EH (cell line): Measurements from ENCODE around the gene TEX2.
A peak's percentile ranks its signal among the peaks of the same experiment; 100 is the strongest.

ENCODE experiments used
- DNase-seq: peaks from one replicate; pipeline ENCODE4 v3.0.0-alpha.2; 2015; ENCODE audit warnings: low read depth

TEX2 gene, protein sequence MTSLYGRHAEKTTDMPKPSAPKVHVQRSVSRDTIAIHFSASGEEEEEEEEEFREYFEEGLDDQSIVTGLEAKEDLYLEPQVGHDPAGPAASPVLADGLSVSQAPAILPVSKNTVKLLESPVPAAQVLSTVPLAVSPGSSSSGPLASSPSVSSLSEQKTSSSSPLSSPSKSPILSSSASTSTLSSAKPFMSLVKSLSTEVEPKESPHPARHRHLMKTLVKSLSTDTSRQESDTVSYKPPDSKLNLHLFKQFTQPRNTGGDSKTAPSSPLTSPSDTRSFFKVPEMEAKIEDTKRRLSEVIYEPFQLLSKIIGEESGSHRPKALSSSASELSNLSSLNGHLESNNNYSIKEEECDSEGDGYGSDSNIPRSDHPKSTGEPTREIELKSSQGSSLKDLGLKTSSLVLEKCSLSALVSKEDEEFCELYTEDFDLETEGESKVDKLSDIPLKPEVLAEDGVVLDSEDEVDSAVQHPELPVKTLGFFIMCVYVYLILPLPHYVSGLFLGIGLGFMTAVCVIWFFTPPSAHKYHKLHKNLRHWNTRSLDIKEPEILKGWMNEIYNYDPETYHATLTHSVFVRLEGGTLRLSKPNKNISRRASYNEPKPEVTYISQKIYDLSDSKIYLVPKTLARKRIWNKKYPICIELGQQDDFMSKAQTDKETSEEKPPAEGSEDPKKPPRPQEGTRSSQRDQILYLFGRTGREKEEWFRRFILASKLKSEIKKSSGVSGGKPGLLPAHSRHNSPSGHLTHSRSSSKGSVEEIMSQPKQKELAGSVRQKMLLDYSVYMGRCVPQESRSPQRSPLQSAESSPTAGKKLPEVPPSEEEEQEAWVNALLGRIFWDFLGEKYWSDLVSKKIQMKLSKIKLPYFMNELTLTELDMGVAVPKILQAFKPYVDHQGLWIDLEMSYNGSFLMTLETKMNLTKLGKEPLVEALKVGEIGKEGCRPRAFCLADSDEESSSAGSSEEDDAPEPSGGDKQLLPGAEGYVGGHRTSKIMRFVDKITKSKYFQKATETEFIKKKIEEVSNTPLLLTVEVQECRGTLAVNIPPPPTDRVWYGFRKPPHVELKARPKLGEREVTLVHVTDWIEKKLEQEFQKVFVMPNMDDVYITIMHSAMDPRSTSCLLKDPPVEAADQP

DNA sequence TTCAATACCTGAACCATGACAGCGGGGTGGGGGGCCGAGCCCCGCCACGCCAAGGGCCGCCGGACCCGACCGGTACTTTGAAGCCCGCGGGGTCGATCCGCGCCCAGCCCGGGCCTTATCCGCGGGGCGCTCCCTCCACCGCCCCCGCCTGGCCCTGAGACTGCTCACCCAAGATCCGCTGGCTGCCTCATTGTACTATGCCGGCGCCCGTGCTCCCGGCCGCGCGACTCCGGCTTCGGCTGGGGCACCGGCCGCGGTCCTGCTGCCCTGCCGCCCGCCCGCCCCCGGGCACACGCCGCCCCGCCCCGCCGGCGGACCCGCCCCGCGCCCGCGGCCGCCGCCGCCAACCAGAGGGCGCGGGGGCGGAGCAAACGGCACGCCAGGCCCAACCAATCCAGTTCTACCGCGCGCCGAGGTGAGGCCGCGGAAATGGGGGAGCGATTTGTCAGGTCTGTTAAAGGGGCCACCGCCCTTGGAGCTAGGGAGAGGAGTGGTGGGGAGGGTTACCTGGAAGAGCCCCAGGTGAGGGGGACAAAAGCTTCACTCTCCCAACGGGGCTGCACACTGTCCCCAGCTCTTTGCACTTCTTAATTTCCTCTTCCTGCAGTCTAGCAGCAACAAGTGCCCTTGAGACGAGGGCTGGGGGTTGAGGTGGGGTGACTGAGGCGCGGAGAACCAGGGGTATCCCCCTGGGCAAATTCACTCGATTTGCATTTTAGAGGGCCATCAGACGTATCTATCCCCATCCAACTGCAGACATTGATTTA, at the start of gene TEX2:
TSS of gene TEX2 (minus strand) at position 261 of the 767 bp plus-strand sequence. CDS start 49,043 bp downstream, outside the sequence.
- DNase-seq = peak; percentile 86

DNA sequence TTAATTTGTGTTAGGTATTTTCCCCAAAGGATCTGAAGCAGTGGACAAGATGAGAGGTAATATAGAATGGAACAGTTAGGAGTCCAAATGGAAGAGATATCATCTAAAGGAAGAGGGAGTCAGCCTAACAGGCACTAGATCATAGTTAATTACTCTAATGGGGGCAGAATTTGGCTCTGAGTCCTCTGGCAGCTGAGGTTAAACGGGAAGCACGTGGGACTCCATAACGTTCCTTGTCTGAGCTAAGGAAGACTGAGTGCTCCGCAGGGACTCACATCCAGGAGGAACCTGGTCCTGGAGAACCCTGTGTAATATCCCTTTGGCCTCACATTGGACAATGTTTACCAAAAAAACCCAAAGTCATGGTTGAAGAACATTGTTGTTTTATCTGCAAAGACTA, 46.6 kb upstream of the TEX2 start:
- DNase-seq = no peak

DNA sequence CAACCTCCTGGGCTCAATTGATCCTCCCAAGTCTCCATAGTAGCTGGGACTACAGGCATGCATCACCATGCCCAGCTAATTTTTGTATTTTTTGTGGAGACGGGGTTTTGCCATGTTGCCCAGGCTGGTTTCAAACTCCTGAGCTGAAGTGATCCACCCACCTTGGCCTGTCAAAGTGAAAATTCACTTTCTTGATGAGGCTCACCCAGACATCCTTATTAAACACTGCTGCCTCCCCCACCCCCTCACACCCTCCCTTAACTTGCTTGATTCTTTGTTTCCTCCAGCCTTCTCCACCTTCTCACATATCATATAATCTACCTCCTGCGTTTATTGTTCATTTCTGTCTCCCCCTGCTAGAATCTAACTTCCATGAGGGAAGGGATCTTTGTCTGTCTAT, 46.0 kb upstream of the TEX2 start:
- DNase-seq = no peak

DNA sequence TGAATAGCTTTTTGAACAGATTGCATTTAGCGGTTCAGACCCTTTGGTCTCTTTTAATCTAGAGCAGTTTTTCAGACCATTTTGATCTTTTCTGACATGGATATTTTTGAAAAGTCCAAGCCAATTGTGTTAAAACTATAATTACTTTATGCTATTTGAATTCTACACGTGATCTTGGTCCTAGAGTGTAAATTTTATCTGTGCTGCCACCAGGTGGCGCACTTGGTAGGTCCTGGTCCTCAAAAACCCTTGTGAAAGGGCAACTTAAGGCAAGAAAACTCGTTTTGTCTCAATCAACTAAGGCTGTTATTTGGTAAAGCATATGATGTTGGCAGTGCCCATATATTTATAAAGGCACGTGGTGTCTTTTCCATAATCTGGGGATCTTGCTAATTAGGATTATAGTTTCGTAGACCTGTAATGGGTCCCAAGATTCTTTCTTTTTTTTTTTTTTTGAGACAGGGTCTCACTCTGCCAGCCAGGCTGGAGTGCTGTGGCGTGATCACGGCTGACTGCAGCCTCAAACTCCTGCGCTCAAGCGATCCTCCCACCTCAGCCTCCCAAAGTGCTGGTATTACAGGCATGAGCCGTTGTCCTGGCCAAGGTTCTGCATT, 43.9 kb upstream of the TEX2 start:
- peak; percentile 71 for DNase-seq

DNA sequence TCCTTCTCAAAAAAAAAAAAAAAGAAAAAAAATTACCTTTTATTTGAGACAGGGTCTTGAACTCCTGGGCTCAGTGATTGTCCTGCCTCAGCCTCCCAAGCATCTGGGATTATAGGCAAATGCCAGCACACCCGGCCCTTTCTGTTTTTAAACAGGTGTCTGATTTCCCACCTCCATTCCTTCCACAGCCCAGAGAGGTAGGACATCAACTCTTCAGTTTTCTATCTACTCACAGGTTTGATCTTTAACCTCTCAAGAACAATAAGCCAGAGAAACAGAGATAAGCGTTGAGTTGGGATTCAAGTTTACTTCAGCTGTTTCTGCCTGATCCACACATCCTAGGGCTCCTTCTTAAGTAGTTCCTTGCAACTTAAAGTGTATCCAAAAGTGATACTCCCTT, 41.5 kb upstream of the TEX2 start:
- DNase-seq = no peak

DNA sequence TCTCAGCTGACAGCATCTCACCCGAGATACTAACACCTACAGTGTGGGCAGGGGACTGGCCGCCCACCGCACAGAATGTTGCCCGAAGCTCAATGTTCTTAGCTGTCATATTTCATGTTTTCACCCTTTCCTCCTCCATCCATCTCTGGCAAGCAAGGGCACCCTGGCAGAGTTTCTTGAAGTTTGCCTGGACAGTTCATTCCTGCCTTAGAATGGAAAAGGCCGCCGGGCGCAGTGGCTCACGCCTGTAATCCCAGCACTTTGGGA, 37.6 kb upstream of the TEX2 start:
- DNase-seq = no peak

DNA sequence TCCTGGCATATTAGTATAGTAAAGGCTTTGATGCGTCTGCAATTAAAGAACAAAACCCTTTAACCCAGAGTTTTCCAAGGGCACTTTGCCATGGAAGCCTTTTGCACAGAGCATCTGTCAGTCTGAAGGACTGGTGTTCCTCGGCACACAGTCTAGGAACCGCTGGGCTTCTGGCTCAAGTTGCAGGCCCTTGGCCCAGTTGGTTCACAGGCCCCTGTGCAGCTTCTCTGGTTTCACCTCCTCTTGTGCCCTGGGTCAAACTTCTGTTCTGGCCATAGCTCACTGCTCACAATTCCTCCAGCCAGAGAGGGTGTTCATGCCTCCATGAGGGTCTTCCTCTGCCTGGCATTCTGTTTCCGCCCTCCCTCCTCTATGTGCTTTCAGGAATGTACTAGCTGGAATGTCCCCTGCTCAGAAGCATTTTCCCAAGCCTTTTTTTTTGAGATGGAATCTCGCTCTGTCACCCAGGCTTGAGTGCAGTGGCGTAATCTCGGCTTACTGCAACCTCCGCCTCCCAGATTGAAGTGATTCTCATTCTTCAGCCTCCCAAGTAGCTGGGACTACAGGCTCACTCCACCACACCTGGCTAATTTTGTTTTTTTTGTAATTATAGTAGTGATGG, 34.5 kb upstream of the TEX2 start:
- no peak for DNase-seq

DNA sequence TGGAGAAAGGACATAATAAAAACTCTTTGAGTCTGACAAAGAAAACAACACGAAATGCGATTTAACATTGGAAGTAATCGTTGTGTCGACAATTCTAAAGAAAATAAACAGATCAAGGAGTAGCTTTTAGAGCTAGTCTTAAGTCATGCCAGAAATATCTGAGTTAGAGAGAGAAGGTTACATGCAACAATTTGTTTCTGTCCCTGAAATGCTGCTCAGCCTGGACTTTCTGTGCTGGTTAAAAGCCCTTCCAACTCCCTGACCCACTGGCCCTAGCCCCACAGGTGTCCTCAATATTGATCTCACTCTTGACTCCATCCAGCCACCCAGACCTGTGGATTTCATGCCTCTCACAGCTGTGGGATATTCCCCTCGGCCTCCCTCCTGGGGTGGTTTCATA, 33.2 kb upstream of the TEX2 start:
- DNase-seq = no peak

DNA sequence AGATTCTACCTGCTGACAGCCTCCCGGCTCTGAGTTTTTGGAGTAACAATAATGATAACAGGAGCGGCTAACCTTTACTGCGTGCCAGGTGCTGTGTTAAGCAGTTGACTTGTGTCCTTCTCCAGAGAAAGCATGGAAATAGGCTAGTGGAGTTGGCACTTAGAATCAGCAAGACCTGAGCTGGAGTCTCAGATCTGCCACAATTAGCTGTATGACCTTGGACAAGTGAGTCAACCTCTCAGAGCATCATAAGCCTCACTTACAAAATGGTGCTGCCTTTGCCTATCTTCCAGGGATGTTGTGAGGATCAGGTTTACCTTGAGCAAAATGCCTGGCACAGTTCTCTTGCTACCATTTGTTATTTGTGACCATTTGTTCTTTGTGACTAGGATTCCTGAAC, 32.1 kb upstream of the TEX2 start:
- no peak for DNase-seq

DNA sequence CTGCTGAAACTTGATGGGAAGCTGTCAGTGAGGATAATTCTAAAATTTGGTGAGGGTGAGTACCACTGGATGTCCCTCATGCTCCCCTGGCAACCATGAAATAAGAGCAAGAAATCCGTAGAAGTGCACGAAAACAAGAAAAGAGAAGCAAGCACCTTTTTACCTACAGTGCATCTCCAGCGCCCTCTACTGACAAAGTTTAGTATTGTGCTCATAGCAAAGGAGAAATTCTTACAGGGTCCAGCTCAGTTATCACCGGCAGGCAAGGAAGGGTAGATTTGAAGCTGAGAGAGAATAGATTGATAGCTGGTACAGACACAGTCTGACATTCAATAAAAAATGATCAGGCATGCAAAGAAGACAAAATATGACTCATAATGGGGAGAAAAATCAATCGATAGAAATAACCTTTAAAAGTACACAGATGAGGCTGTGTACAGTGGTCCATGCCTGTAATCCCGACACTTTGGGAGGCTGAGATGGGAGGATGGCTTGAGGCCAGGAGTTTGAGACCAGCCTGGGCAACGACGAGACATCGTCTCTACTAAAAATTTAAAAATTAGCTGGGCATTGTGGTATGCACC, 28.3 kb upstream of the TEX2 start:
- no peak for DNase-seq

DNA sequence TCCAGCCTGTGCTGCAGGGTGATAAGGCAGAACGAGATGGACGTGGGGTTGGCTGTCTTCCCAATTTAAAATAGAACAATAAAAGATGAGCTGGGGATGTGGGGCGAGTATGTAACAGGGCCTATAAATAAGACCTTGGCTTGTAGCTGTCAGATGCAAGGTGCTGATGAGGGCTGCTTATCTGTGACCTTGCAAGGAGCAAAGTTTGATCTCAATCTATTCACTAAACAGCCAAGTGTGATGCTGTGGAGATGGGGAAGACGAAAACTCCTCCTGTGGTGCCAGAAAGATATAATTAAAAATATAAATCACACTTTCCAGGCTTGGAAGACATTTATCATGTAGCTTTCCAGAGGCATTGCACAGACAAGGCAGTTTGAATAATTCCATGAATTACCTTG, 26.7 kb upstream of the TEX2 start:
- no peak for DNase-seq

DNA sequence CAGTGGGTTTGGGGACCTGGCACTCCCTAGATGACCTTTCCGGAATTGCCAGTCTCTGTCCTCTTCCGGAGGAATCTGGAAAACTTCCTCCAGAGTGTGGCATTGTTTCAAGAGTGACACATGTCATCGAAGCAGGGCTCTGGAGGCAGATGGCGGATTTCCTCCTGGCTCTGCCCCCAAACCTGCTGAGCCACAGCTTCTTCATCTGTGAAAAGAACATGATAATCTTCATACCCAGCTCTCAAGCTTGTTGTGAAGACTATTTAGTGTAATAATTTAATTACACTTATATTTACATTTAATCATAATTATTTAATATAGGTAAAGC, 19.7 kb upstream of the TEX2 start:
- DNase-seq = no peak

DNA sequence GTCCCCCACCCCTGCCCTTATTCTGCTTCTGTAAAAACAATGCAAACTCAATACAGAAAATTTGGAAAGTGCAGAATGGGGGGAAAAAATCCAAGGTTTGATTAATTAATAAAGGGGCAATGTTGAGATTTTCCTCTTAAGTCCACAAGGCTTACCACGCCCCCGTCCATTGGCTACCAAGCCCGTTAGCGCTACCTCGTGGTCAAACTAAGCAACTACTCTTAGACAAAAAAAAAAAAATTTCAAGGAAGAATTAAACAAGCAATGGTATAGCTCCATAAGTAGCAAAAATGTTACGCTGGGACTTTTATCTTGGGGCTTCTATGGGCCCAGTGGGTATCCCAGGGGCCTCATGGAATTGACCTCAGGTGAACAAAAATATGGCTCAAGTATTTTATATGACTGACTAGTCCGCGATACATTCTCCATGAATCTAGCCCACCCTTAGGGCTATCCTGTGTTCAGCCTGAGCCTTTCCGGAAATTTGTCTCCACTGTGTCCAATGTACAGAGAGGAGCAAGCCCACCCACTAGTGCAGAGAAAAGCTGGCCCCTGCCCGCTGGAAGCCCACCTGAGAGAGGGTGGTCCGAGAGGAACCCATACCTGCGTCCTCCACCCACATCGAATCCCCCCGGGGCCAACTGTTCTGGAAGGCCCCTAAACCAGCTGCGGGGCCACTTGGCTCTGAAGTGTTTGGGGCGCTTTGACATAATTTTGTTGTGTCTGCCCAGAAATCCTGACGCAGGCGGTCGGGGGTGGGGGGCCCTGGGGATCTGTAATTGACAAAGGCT, 19.1 kb upstream of the TEX2 start:
- DNase-seq = peak; percentile 75

DNA sequence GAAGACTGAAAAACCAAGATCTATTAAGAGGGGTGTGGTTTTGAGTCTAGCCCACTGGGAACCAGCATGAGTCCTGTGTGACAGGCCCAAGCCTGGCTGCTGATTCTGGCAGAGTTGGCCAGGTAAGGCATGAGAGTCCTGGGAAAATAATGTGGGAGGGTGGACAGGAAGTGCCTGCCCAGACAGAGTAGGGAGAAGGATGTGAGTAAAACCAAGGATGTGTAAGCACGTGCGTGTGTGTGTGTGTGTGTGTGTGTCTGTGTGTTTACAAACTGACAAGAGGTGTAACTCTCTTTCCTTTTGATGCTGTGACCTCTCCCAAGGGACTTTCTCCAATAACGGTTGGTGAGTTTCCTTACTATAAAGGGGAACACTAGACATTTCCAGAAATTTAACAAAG, 15.6 kb upstream of the TEX2 start:
- peak; percentile 53 for DNase-seq

DNA sequence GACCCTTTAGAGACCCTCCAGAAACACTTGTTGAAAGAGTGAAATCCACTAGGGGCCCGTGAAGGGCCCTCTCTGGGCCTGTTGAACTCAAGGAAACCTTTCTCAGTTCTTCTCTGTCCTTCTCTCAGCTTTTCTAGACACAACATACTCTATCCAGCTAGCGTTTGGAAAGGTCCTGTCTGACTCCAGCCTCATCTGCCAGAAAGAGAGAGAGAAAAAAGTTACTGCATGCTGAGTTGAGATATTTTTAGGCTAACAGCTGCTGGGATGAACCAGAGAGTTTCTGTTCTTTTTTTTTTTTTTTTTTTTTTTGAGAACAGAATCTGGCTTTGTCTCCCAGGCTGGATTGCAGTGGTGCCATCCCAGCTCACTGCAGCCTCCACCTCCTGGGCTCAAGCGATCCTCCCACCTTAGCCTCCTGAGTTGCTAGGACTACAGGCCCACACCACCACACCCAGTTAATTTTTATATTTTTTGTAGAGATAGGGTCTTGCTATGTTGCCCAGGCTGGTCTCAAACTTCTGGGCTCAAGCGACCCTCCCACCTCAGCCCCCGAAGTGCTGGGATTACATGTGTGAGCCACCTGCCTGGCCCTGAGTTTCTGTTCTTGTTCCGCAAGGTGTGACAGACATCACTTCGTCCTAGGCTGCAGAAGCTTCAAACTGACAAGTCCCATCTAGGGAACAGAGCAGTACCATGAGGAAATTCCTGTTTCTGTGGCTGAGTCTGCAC, 14.9 kb upstream of the TEX2 start:
- peak; percentile 34 for DNase-seq

DNA sequence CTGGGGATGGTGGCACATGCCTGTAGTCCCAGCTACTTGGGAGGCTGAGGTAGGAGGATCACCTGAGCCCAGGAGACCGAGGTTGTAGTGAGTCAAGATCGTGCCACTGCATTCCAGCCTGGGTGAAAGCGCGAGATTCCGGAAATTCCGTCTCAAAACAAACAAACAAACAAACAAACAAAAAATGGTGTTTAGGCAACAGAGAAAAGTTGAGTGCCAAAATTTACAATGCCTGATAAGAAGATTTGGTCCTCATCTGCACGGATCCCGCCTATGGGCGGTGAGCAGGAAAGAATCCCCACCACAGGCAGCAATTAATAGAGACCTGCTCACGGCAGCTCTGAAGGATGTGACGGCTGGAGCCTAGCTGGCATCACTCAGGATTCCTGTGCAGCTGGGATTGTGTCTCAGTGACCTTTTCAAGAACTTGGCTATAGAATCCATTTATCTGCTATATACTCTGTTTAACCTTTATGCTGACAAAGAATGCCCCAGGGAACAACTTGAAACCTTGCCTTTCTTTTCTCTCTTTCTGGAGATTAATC, 14.0 kb upstream of the TEX2 start:
- no peak for DNase-seq

DNA sequence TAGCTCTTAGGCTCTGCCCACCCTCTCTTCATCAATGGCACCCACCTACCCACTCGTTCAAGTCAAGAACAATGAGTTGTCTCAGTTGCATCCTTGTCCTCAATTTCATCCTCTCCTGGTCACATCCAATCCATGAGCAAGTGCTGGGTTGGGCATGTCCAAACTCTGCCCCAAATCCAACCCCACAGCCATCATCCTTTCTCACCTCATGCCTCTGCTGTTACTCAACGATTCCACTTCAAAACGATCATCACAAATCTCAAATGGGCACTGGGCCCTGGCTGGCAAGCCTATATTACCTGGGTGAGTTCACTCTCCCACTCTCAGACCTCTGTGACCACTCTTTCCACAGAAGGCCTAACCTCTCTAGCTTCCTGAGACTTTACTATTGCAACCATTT, 12.0 kb upstream of the TEX2 start:
- no peak for DNase-seq

DNA sequence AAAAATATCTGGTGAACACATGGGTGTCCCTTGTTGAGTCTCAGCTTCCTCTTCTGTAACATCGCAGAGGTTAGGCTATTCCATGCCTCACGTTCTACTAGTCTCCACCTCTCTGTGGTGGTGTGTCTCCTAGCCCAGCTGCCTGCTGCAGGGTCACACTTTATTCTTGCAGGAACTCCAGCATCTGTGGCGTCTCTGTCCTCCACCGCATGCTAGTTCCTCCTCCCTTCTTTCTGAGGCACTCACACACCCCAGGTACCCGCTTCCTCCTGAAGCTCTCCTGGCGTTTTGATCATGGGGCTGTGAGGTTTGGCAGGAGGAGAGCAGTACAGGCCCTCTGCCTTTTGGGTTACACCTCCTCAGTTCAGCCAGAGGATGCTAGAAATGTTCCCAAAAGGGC, 9.9 kb upstream of the TEX2 start:
- DNase-seq = no peak

DNA sequence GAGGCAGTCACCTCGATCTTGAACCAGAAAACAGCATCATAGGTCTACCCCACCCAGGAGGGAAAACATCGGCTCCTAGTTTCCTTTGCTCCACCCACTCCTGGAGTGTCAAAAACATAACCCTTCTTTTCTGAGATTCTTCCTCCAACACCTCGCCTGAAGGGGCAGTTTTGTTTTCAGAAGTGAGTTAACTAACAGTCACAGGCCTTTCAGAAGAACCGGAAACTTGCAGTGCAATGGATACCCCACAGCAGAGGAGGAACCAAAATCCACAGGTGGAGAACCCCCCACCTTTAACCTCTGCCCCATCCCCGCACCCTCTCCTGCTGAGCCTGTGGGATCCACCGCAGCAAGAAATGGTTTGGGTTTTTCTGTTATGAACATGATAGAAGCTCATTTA, 7.8 kb upstream of the TEX2 start:
- no peak for DNase-seq
